KG1 (cell line): ENCODE data around the gene PSAPL1.

ENCODE experiments used
- DNase-seq: peaks from one replicate; lab custom pipeline; 2025; lab: John Stamatoyannopoulos, UW

The PSAPL1 gene

GRCh38 chr4:7430965-7431695, 3.6 kb downstream of the PSAPL1 start:
- DNase-seq = no peak

GRCh38 chr4:7430368-7430964, 4.3 kb downstream of the PSAPL1 start:
- no peak for DNase-seq

- DNase-seq = no peak
Measured at GRCh38 chr4:7429601-7430078, 5.1 kb downstream of the PSAPL1 start.

- no peak for DNase-seq
Measured at GRCh38 chr4:7429069-7429416, 5.7 kb downstream of the PSAPL1 start.

GRCh38 chr4:7428261-7429068, 6.3 kb downstream of the PSAPL1 start:
- no peak for DNase-seq

- DNase-seq = no peak
Measured at GRCh38 chr4:7427831-7428260, 6.9 kb downstream of the PSAPL1 start.

- DNase-seq = no peak
Measured at GRCh38 chr4:7427361-7427760, 7.4 kb downstream of the PSAPL1 start.

- no peak for DNase-seq
Measured at GRCh38 chr4:7426525-7427171, 8.1 kb downstream of the PSAPL1 start.

GRCh38 chr4:7425591-7426468, 8.9 kb downstream of the PSAPL1 start:
- no peak for DNase-seq

- no peak for DNase-seq
Measured at GRCh38 chr4:7425124-7425523, 9.6 kb downstream of the PSAPL1 start.

- DNase-seq = no peak
Measured at GRCh38 chr4:7424553-7425111, 10.1 kb downstream of the PSAPL1 start.

- no peak for DNase-seq
Measured at GRCh38 chr4:7423801-7424552, 10.8 kb downstream of the PSAPL1 start.

- DNase-seq = no peak
Measured at GRCh38 chr4:7423391-7423790, 11.3 kb downstream of the PSAPL1 start.

- no peak for DNase-seq
Measured at GRCh38 chr4:7422898-7423180, 11.9 kb downstream of the PSAPL1 start.

GRCh38 chr4:7422151-7422897, 12.4 kb downstream of the PSAPL1 start:
- DNase-seq = no peak

GRCh38 chr4:7421356-7422150, 13.2 kb downstream of the PSAPL1 start:
- no peak for DNase-seq

- DNase-seq = no peak
Measured at GRCh38 chr4:7420661-7421040, 14.1 kb downstream of the PSAPL1 start.

GRCh38 chr4:7419961-7420660, 14.6 kb downstream of the PSAPL1 start:
- DNase-seq = no peak
